Breast epithelium (tissue), 3 donors: ENCODE data around the gene PLEKHD1.

Source experiments
- POLR2A ChIP-seq: fragments of 450-650 bp; IDR thresholded peaks from one replicate; pipeline ENCODE4 v1.6.1; 2016; ENCODE audit warnings: antibody characterized with exemption, mild to moderate bottlenecking, moderate library complexity
- TF ChIP-seq, protein P1 (sequence below), 3 donors: fragments of 450-650 bp; IDR thresholded peaks; one replicate each; pipeline ENCODE4 v1.5.1; 2016 to 2017; ENCODE audit warnings: antibody characterized with exemption in 3 of 3, mild to moderate bottlenecking in 3 of 3, moderate library complexity in 3 of 3

DNA sequence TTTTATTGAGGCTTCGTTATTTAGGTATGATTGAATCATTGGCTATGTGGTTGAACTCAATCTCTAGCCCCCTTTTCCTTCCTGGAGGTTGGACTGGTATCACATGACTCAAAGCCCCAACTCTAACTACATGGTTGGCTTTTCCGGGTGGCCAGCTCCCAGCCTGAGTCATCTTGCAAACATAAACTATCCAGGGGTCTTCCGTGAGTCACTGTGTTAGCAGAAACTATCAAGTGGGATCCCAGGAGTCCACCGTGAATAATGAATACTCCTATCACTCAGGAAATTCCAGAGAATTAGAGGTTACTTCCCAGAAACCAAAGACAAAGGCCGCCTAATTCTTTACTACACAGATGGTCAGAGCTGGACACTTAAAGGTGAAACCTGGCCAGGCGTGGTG lies 19.7 kb upstream of the PLEKHD1 start:
- TF ChIP-seq, protein P1, sequence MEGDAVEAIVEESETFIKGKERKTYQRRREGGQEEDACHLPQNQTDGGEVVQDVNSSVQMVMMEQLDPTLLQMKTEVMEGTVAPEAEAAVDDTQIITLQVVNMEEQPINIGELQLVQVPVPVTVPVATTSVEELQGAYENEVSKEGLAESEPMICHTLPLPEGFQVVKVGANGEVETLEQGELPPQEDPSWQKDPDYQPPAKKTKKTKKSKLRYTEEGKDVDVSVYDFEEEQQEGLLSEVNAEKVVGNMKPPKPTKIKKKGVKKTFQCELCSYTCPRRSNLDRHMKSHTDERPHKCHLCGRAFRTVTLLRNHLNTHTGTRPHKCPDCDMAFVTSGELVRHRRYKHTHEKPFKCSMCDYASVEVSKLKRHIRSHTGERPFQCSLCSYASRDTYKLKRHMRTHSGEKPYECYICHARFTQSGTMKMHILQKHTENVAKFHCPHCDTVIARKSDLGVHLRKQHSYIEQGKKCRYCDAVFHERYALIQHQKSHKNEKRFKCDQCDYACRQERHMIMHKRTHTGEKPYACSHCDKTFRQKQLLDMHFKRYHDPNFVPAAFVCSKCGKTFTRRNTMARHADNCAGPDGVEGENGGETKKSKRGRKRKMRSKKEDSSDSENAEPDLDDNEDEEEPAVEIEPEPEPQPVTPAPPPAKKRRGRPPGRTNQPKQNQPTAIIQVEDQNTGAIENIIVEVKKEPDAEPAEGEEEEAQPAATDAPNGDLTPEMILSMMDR (IDR thresholded peaks at IDR 0.05): no peak
- no peak for TF ChIP-seq POLR2A
